ENCODE data around the gene LRRC39.

LRRC39 gene

GRCh38 chr1:100134872-100135271, 43.2 kb downstream of the LRRC39 start:
- no peak for TF ChIP-seq CTCF (IDR thresholded peaks at IDR 0.05; ENCODE audit: low read depth, low read length)
- no peak for DNase-seq (ENCODE audit: extremely low read depth, low read depth)

GRCh38 chr1:100132566-100133477, 45.2 kb downstream of the LRRC39 start, which contains the start of the genes SASS6 and TRMT13:
Gene SASS6 (minus strand): TSS chr1:100132930. CDS start chr1:100132814, 116 bp downstream.
Gene TRMT13 (plus strand): TSS chr1:100133163. CDS start chr1:100133169, 6 bp downstream.
- TF ChIP-seq CTCF (IDR thresholded peaks at IDR 0.05; ENCODE audit: low read depth, low read length): no peak

DNA sequence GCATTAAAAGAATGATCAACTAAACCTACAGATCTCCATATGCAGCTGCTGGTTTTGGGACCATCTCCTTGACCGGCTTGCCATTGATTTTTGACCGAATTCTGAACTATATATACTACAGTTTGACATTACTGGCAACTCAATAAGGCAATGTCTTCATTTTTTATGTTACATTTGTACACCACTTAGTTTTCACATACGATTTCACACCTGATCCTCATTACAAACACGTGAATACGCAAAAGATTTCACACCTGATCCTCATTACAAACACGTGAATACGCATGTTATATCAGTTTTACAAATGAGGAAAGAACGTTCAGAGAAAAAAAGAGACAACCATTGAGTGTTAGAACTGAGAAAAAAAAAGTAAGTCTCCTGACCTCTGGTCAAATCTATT, 46.4 kb downstream of the LRRC39 start:
- no peak for TF ChIP-seq CTCF (IDR thresholded peaks at IDR 0.05; ENCODE audit: low read depth, low read length)
- no peak for DNase-seq (ENCODE audit: extremely low read depth, low read depth)

More at GRCh38 chr1:100132566-100133477, 45.2 kb downstream of the LRRC39 start, which contains the start of the genes SASS6 and TRMT13:
- peak; percentile 95 for DNase-seq (ENCODE audit: extremely low read depth, low read depth)

GRCh38 chr1:100130552-100131077, 47.4 kb downstream of the LRRC39 start:
- DNase-seq (ENCODE audit: extremely low read depth, low read depth): no peak
- TF ChIP-seq CTCF (IDR thresholded peaks at IDR 0.05; ENCODE audit: low read depth, low read length): no peak

DNA sequence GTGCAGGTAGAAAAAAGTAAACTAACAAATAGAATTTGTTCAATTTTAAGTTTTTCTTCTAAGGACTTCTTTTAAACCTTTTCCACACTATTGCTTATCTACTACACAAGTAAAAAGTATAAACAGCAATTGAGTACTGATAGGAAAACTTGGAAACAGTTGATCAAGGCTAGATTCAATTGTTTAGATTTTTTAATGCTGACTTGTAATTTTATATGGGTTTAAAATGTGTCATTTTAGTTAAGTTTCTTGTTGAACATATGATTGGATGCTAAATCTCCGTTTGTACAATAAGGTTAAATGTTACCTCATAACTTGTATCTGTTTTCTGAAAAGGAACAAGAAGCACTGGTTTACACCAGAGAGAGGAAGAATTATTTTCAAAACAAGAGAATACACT, 50.8 kb downstream of the LRRC39 start:
- TF ChIP-seq CTCF (IDR thresholded peaks at IDR 0.05; ENCODE audit: low read depth, low read length): no peak
- no peak for DNase-seq (ENCODE audit: extremely low read depth, low read depth)

DNA sequence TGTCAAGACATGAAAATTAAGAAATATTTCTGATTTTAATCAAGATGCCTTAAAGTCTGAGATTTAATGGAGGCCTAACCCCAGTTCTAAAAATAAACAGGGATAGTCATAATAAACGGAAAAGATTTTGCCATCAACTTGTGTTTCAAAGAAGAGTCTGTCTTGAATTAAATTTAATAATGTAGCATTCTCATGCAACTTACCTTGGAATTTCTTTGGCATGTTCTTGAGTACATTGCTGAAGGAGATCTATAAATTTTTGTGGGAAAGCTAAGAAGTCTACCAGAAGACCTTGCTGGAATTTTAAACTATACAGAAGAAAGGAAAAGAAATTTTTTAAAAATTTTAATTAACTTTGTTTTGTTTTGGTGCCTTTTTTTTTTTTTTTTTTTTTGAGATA, 55.9 kb downstream of the LRRC39 start:
- DNase-seq (ENCODE audit: extremely low read depth, low read depth): peak; percentile 43
- TF ChIP-seq CTCF (IDR thresholded peaks at IDR 0.05; ENCODE audit: low read depth, low read length): no peak

- no peak for TF ChIP-seq CTCF (IDR thresholded peaks at IDR 0.05; ENCODE audit: low read depth, low read length)
- no peak for DNase-seq (ENCODE audit: extremely low read depth, low read depth)
These were observed 62.5 kb downstream of the LRRC39 start for GRCh38 chr1:100115524-100115923.
